ENCODE data around the gene RFT1.

The RFT1 gene

DNA sequence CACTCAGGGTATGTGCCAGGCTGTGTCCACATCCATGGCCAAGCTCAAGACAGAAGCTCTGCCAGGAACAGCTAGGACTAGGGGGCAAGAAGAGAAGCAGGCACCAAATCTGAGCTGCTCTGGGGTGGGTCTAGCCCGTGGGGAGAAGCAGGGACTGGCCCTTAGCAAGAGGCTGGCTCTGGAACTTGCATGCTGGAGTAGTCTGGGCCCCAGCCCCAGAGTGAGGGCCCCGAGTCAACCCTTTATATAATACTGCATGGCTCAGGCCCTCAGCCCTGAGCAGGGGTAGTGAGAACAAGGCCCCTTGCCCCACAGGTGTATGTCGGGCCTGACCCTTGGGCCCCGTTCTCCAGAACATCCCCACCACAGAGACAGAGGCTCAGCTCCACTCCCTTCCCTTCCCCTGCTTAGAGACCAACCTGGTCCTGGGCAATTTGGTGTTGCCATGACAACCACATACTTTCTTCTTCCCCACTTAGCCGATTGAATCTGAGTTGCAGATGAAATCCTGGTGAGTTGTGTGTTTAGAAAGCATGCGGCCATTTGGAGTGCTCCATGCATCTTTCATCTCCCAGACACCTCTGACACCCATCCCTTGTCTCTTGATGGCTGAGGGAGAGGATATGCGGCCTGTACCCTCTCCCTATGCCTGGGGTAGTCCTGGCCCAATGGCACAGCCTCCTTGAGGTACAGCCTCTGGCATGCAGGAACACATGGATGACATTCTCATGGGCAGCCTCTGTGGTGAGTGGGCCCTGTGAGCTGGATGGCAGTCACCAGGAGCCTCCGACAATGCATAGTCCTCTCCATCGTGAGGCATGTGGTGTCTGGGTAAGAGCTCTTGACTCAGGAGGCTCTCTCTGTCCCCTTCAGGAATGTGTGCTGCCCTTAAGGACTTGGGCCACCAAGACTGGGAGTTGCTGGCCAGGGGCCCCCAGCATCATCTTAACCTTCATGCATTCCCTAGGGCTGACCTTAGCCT, 55.2 kb downstream of the RFT1 start:
- H3K79me2 ChIP-seq (ENCODE audit: insufficient read depth, low read length): no peaks in the 10 kb centered on the region
- no peaks in the 10 kb centered on the region for H3K9me3 ChIP-seq (ENCODE audit: low read length)
- no peaks in the 10 kb centered on the region for H3F3A ChIP-seq (ENCODE audit: insufficient read depth, low read length)
- H4K20me1 ChIP-seq (ENCODE audit: insufficient read depth, low read length): no peaks in the 10 kb centered on the region
- H3K4me3 ChIP-seq (ENCODE audit: low read depth, low read length, poor library complexity, severe bottlenecking): no peak overlapping the region
- no peak overlapping the region for H3K9ac ChIP-seq (ENCODE audit: low read length)
- H3K4me2 ChIP-seq (ENCODE audit: low read length): no peak overlapping the region
- no peaks in the 10 kb centered on the region for H3K9me2 ChIP-seq (ENCODE audit: low read depth, low read length)
- no peak overlapping the region for H3K27ac ChIP-seq (ENCODE audit: low read depth, low read length, poor library complexity, severe bottlenecking)
- H2AFZ ChIP-seq (ENCODE audit: low read length): no peak overlapping the region
- no peak for TF ChIP-seq EZH2 (IDR thresholded peaks at IDR 0.05; ENCODE audit: borderline replicate concordance, low read length)
- TF ChIP-seq, protein P1, sequence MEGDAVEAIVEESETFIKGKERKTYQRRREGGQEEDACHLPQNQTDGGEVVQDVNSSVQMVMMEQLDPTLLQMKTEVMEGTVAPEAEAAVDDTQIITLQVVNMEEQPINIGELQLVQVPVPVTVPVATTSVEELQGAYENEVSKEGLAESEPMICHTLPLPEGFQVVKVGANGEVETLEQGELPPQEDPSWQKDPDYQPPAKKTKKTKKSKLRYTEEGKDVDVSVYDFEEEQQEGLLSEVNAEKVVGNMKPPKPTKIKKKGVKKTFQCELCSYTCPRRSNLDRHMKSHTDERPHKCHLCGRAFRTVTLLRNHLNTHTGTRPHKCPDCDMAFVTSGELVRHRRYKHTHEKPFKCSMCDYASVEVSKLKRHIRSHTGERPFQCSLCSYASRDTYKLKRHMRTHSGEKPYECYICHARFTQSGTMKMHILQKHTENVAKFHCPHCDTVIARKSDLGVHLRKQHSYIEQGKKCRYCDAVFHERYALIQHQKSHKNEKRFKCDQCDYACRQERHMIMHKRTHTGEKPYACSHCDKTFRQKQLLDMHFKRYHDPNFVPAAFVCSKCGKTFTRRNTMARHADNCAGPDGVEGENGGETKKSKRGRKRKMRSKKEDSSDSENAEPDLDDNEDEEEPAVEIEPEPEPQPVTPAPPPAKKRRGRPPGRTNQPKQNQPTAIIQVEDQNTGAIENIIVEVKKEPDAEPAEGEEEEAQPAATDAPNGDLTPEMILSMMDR (IDR thresholded peaks at IDR 0.05; ENCODE audit: low read length): no peak
- no peaks in the 10 kb centered on the region for H3K27me3 ChIP-seq (ENCODE audit: insufficient read depth, low read length)
- H3K36me3 ChIP-seq (ENCODE audit: insufficient read depth, low read length): no peaks in the 10 kb centered on the region
- H3K4me1 ChIP-seq (ENCODE audit: insufficient read depth, low read length, severe bottlenecking): peaks cover 22% of the 10 kb centered on the region

GRCh38 chr3:53074366-53074696, 55.9 kb downstream of the RFT1 start:
- H3K36me3 ChIP-seq (ENCODE audit: insufficient read depth, low read length): no peaks in the 10 kb centered on the region
- no peaks in the 10 kb centered on the region for H3K9me2 ChIP-seq (ENCODE audit: low read depth, low read length)
- H3K9ac ChIP-seq (ENCODE audit: low read length): no peak overlapping the region
- TF ChIP-seq, protein P1 (IDR thresholded peaks at IDR 0.05; ENCODE audit: low read length): no peak
- no peak overlapping the region for H3K27ac ChIP-seq (ENCODE audit: low read depth, low read length, poor library complexity, severe bottlenecking)
- no peaks in the 10 kb centered on the region for H3F3A ChIP-seq (ENCODE audit: insufficient read depth, low read length)
- no peak overlapping the region for H3K4me3 ChIP-seq (ENCODE audit: low read depth, low read length, poor library complexity, severe bottlenecking)
- H3K9me3 ChIP-seq (ENCODE audit: low read length): no peaks in the 10 kb centered on the region
- H3K4me2 ChIP-seq (ENCODE audit: low read length): no peak overlapping the region
- H3K4me1 ChIP-seq (ENCODE audit: insufficient read depth, low read length, severe bottlenecking): peaks cover 22% of the 10 kb centered on the region
- no peak overlapping the region for H2AFZ ChIP-seq (ENCODE audit: low read length)
- H4K20me1 ChIP-seq (ENCODE audit: insufficient read depth, low read length): no peaks in the 10 kb centered on the region
- no peaks in the 10 kb centered on the region for H3K79me2 ChIP-seq (ENCODE audit: insufficient read depth, low read length)
- H3K27me3 ChIP-seq (ENCODE audit: insufficient read depth, low read length): no peaks in the 10 kb centered on the region

- no peaks in the 10 kb centered on the region for H3K9me2 ChIP-seq (ENCODE audit: low read depth, low read length)
- no peaks in the 10 kb centered on the region for H3K27me3 ChIP-seq (ENCODE audit: insufficient read depth, low read length)
- H3K4me1 ChIP-seq (ENCODE audit: insufficient read depth, low read length, severe bottlenecking): peaks cover 22% of the 10 kb centered on the region
- peak overlapping the region; percentile 72 for H3K9ac ChIP-seq (ENCODE audit: low read length)
- H2AFZ ChIP-seq (ENCODE audit: low read length): peak overlapping the region; percentile 83; the same call in 1 of the 2 replicates
- peak overlapping the region; percentile 63 for H3K4me3 ChIP-seq (ENCODE audit: low read depth, low read length, poor library complexity, severe bottlenecking)
- H4K20me1 ChIP-seq (ENCODE audit: insufficient read depth, low read length): no peaks in the 10 kb centered on the region
- no peaks in the 10 kb centered on the region for H3F3A ChIP-seq (ENCODE audit: insufficient read depth, low read length)
- H3K79me2 ChIP-seq (ENCODE audit: insufficient read depth, low read length): no peaks in the 10 kb centered on the region
- H3K4me2 ChIP-seq (ENCODE audit: low read length): peak overlapping the region; percentile 82
- H3K27ac ChIP-seq (ENCODE audit: low read depth, low read length, poor library complexity, severe bottlenecking): no peak overlapping the region
- TF ChIP-seq EZH2 (IDR thresholded peaks at IDR 0.05; ENCODE audit: borderline replicate concordance, low read length): no peak
- TF ChIP-seq, protein P1 (IDR thresholded peaks at IDR 0.05; ENCODE audit: low read length): no peak
- H3K9me3 ChIP-seq (ENCODE audit: low read length): no peaks in the 10 kb centered on the region
- no peaks in the 10 kb centered on the region for H3K36me3 ChIP-seq (ENCODE audit: insufficient read depth, low read length)
Measured at GRCh38 chr3:53073553-53074365, 56.5 kb downstream of the RFT1 start.

Data from OCI-LY1 (cell line).